OCI-LY7 (cell line): ENCODE measurements around the gene PMIS2. TPM values are rescaled to one million over a fixed set of nuclear protein-coding genes. Genes with fewer than 3 reads are reported as not detected.

ENCODE experiments used
- BruUV-seq: library from RNA; stranded (reverse); fragments of 400-500 nt; replicated peaks from 2 replicates; lab custom pipeline; 2021; lab: Mats Ljungman, UMichigan
- CTCF ChIA-PET: fragments of 300-600 bp; sonication (Branson Sonifier 250); formaldehyde crosslinking; loops from one replicate; lab custom pipeline; 2022; ENCODE audit warnings: antibody characterized with exemption; ENCODE audit not compliant: unreplicated experiment; lab: Charles Lee
- POLR2A ChIA-PET: fragments of 300-600 bp; sonication (Branson Sonifier 250); formaldehyde crosslinking; loops from one replicate; lab custom pipeline; 2022; ENCODE audit warnings: antibody characterized with exemption; lab: Charles Lee
- DNase-seq: peaks from one replicate; pipeline ENCODE4 v3.0.0-alpha.2; 2015; ENCODE audit warnings: low spot score
- H2AFZ ChIP-seq: fragments of 200-600 bp; sonication (generic), shearing (Covaris generic); 2 replicates; pipeline ENCODE4 v1.6.1; 2014; ENCODE audit warnings: mild to moderate bottlenecking, antibody characterized with exemption, low read length, moderate library complexity
- H3K27ac ChIP-seq: fragments of 200-600 bp; sonication (generic); 2 replicates; pipeline ENCODE4 v1.5.1; 2014; ENCODE audit warnings: mixed run types, low read depth, mild to moderate bottlenecking, moderate library complexity, low read length, inconsistent platforms; ENCODE audit not compliant: poor library complexity, severe bottlenecking
- H3K36me3 ChIP-seq: fragments of 200-600 bp; sonication (generic); 2 replicates; pipeline ENCODE4 v1.6.1; 2014; ENCODE audit warnings: mild to moderate bottlenecking, antibody characterized with exemption, low read length, moderate library complexity, mixed read lengths; ENCODE audit not compliant: insufficient read depth
- H3K4me1 ChIP-seq: fragments of 200-600 bp; sonication (generic); 2 replicates; pipeline ENCODE4 v1.5.1; 2014; ENCODE audit warnings: mild to moderate bottlenecking, low read length; ENCODE audit not compliant: insufficient read depth, poor library complexity, severe bottlenecking
- H3K4me2 ChIP-seq: fragments of 200-600 bp; sonication (generic); 2 replicates; pipeline ENCODE4 v1.6.1; 2014; ENCODE audit warnings: mild to moderate bottlenecking, low read length
- H3K4me3 ChIP-seq: fragments of 200-600 bp; sonication (generic); 2 replicates; pipeline ENCODE4 v1.5.1; 2014; ENCODE audit warnings: mild to moderate bottlenecking, low read depth, low read length; ENCODE audit not compliant: poor library complexity, severe bottlenecking
- H3K79me2 ChIP-seq: fragments of 200-600 bp; sonication (generic); 2 replicates; pipeline ENCODE4 v1.6.1; 2016; ENCODE audit warnings: low read depth, mild to moderate bottlenecking, low read length, moderate library complexity, mixed read lengths; ENCODE audit not compliant: insufficient read depth
- H3K9me2 ChIP-seq: fragments of 200-600 bp; sonication (generic); 2 replicates; pipeline ENCODE4 v1.6.1; 2016; ENCODE audit warnings: mild to moderate bottlenecking, low read length, mixed read lengths; ENCODE audit not compliant: insufficient read depth
- H3K9me3 ChIP-seq: fragments of 200-600 bp; sonication (generic); 2 replicates; pipeline ENCODE4 v1.6.1; 2014; ENCODE audit warnings: mild to moderate bottlenecking, mixed run types, low read length, mixed read lengths
- H4K20me1 ChIP-seq: fragments of 200-600 bp; sonication (generic); 2 replicates; pipeline ENCODE4 v1.6.1; 2014; ENCODE audit warnings: mild to moderate bottlenecking, antibody characterized with exemption, low read length, moderate library complexity, mixed read lengths; ENCODE audit not compliant: insufficient read depth
- CTCF ChIP-seq: fragments of 200-600 bp; sonication (generic); conservative IDR thresholded peaks from 2 replicates; pipeline ENCODE4 v1.5.1; 2014; ENCODE audit warnings: mild to moderate bottlenecking, antibody characterized with exemption, low read length, moderate library complexity, mixed read lengths
- EZH2phosphoT487 ChIP-seq: fragments of 200-600 bp; sonication (generic); IDR thresholded peaks from 2 replicates; pipeline ENCODE4 v1.6.1; 2018; ENCODE audit warnings: low read depth, borderline replicate concordance, mild to moderate bottlenecking, mixed run types, antibody characterized with exemption, low read length, moderate library complexity, mixed read lengths
- intact Hi-C: fragments of 100-400 bp; cut with micrococcal nuclease; formaldehyde crosslinking; loops from one replicate; pipeline ENCODE4 v1.10.0; 2022; ENCODE audit not compliant: unreplicated experiment
- total RNA-seq, 2 experiments: library from RNA; depleted of rRNA in 1 of 2; stranded (reverse); fragments of >200 nt in 1 of 2; shearing (Covaris generic) in 1 of 2; gene quantifications; 2 replicates each; pipeline ENCODE4 v1.2.3, GENCODE V29; 2014 to 2022

PMIS2 gene
- total RNA-seq, 2 experiments from 2014 or later: not detected

- ChIA-PET CTCF (no interaction called here), POLR2A (interaction anchor here (0.6 to 1.3 kb wide), 2 partner anchors 61 to 103 kb away, joined by 3 read pairs; partner anchors contain the start of gene COX6B1)
- no peak for TF ChIP-seq CTCF
- TF ChIP-seq EZH2phosphoT487: no peak
- TSS peak; percentile 80 for BruUV-seq
- peaks cover 28% of the 10 kb centered on the region for H3K4me1 ChIP-seq
- H3K9me2 ChIP-seq: no peaks in the 10 kb centered on the region
- H3K4me2 ChIP-seq: peak within 1 kb of the TSS; percentile 94
- no peaks in the 10 kb centered on the region for H3K9me3 ChIP-seq
- peak within 1 kb of the TSS; percentile 4 for H3K27ac ChIP-seq
- intact Hi-C loops: loop anchor here (1.0 to 5.0 kb wide), 3 partner anchors 67 to 147 kb away; partner anchors contain the start of genes COX6B1 and HAUS5
- no peaks in the 10 kb centered on the region for H4K20me1 ChIP-seq
- peak; percentile 92 for DNase-seq
- no peaks in the 10 kb centered on the region; the same call in 1 of the 2 replicates for H3K36me3 ChIP-seq
- peaks cover 17% of the 10 kb centered on the region; the same call in 1 of the 2 replicates for H3K79me2 ChIP-seq
- peak within 1 kb of the TSS; percentile 80 for H3K4me3 ChIP-seq
- peak within 1 kb of the TSS; percentile 73 for H2AFZ ChIP-seq
Measured at GRCh38 chr19:35545001-35545854, 40.7 kb upstream of the PMIS2 start, which contains the start of gene TMEM147. TMEM147 (plus strand) TSS chr19:35545626; CDS start chr19:35545740, 114 bp downstream.

DNA sequence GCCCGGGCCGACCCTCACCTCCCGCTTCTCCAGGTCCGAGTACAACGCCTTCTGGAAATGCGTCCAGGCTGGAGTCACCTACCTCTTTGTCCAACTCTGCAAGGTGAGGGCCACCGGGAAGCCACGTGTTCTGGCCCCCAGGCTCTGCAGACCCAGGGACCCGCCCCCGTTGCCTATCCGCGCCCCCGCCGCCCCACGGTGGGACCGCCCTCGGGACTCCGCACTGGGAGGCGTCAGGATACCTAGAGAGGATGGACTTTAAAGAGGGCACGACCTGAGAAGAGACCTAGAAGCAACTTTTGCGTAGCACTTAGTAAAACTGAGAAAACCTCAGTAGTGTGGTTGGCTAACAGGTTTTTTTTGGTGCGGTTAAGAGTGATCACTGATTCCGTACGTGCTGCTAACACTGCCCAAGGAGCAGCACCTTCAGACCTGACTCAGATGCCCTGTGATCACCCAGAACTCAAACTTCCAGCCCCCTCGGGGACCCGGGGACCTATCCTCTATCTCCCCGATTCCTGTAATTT is 40.1 kb upstream of the PMIS2 start:
- H3K36me3 ChIP-seq: no peaks in the 10 kb centered on the region; the same call in 1 of the 2 replicates
- H2AFZ ChIP-seq: peak overlapping the region; percentile 73
- no peaks in the 10 kb centered on the region for H4K20me1 ChIP-seq
- DNase-seq: peak; percentile 42
- no TSS peak for BruUV-seq
- H3K9me3 ChIP-seq: no peaks in the 10 kb centered on the region
- H3K9me2 ChIP-seq: no peaks in the 10 kb centered on the region
- peaks cover 21% of the 10 kb centered on the region for H3K4me1 ChIP-seq
- ChIA-PET CTCF (no interaction called here), POLR2A (no interaction called here)
- intact Hi-C loops: loop anchor here (1.0 to 5.0 kb wide), 4 partner anchors 66 to 171 kb away; partner anchors contain the start of genes COX6B1 and HAUS5
- H3K4me3 ChIP-seq: peak overlapping the region; percentile 80
- TF ChIP-seq EZH2phosphoT487 (no peak), CTCF (no peak)
- peak overlapping the region; percentile 94 for H3K4me2 ChIP-seq
- H3K79me2 ChIP-seq: peaks cover 17% of the 10 kb centered on the region; the same call in 1 of the 2 replicates
- peak overlapping the region; percentile 3 for H3K27ac ChIP-seq
